HEK293T (cell line): ENCODE measurements around the gene TENT4A.

ENCODE experiments used
- ARNT ChIP-seq: fragments of 450-650 bp; IDR thresholded peaks from 2 replicates; pipeline ENCODE4 v1.6.1; 2017; ENCODE audit warnings: mild to moderate bottlenecking
- BHLHE40 ChIP-seq: fragments of 450-650 bp; IDR thresholded peaks from 2 replicates; pipeline ENCODE4 v1.6.1; 2016; ENCODE audit warnings: mild to moderate bottlenecking, moderate library complexity, borderline replicate concordance
- CTBP1 ChIP-seq: fragments of 450-650 bp; IDR thresholded peaks from 2 replicates; pipeline ENCODE4 v1.6.1; 2016; ENCODE audit warnings: borderline replicate concordance
- ELF4 ChIP-seq: fragments of 450-650 bp; IDR thresholded peaks from 2 replicates; pipeline ENCODE4 v1.6.1; 2017; ENCODE audit warnings: antibody characterized with exemption
- FOXA1 ChIP-seq: fragments of 450-650 bp; IDR thresholded peaks from 2 replicates; pipeline ENCODE4 v1.6.1; 2016; ENCODE audit warnings: mild to moderate bottlenecking
- FOXK2 ChIP-seq: fragments of 450-650 bp; IDR thresholded peaks from 2 replicates; pipeline ENCODE4 v1.6.1; 2016; ENCODE audit warnings: mild to moderate bottlenecking
- FOXM1 ChIP-seq: fragments of 450-650 bp; IDR thresholded peaks from 2 replicates; pipeline ENCODE4 v1.6.1; 2017; ENCODE audit warnings: mild to moderate bottlenecking, borderline replicate concordance
- L3MBTL2 ChIP-seq: fragments of 450-650 bp; conservative IDR thresholded peaks from 2 replicates; pipeline ENCODE4 v1.6.1; 2016; ENCODE audit warnings: mild to moderate bottlenecking
- NFRKB ChIP-seq: fragments of 450-650 bp; IDR thresholded peaks from 2 replicates; pipeline ENCODE4 v1.6.1; 2016; ENCODE audit warnings: mild to moderate bottlenecking, moderate library complexity
- PKNOX1 ChIP-seq: fragments of 450-650 bp; IDR thresholded peaks from 2 replicates; pipeline ENCODE4 v1.6.1; 2016
- SP1 ChIP-seq: fragments of 450-650 bp; IDR thresholded peaks from 2 replicates; pipeline ENCODE4 v1.6.1; 2017
- SUZ12 ChIP-seq: fragments of 450-650 bp; IDR thresholded peaks from 2 replicates; pipeline ENCODE4 v1.6.1; 2016; ENCODE audit warnings: mild to moderate bottlenecking
- TARDBP ChIP-seq: fragments of 450-650 bp; IDR thresholded peaks from 2 replicates; pipeline ENCODE4 v1.6.1; 2016
- ZNF384 ChIP-seq: fragments of 450-650 bp; IDR thresholded peaks from 2 replicates; pipeline ENCODE4 v1.6.1; 2016

- TF ChIP-seq ZNF384 (no peak), L3MBTL2 (no peak), FOXA1 (no peak), FOXM1 (no peak), PKNOX1 (no peak), ARNT (no peak), SP1 (no peak), SUZ12 (no peak), TARDBP (no peak), NFRKB (no peak), FOXK2 (no peak), BHLHE40 (no peak), CTBP1 (no peak), ELF4 (no peak)
These were observed 35.9 kb downstream of the TENT4A start for GRCh38 chr5:6749026-6749716.
